Erythroblast (primary cell): ENCODE measurements around the gene CORO1C.

ENCODE experiments used
- GATA1 ChIP-seq: IDR thresholded peaks from 2 replicates; pipeline ENCODE4 v1.6.1; 2011; ENCODE audit warnings: low read depth, mild to moderate bottlenecking, control low read depth, low read length, moderate library complexity
- POLR2A ChIP-seq: IDR thresholded peaks from 2 replicates; pipeline ENCODE4 v1.6.1; 2011; ENCODE audit warnings: mild to moderate bottlenecking, low read length

DNA sequence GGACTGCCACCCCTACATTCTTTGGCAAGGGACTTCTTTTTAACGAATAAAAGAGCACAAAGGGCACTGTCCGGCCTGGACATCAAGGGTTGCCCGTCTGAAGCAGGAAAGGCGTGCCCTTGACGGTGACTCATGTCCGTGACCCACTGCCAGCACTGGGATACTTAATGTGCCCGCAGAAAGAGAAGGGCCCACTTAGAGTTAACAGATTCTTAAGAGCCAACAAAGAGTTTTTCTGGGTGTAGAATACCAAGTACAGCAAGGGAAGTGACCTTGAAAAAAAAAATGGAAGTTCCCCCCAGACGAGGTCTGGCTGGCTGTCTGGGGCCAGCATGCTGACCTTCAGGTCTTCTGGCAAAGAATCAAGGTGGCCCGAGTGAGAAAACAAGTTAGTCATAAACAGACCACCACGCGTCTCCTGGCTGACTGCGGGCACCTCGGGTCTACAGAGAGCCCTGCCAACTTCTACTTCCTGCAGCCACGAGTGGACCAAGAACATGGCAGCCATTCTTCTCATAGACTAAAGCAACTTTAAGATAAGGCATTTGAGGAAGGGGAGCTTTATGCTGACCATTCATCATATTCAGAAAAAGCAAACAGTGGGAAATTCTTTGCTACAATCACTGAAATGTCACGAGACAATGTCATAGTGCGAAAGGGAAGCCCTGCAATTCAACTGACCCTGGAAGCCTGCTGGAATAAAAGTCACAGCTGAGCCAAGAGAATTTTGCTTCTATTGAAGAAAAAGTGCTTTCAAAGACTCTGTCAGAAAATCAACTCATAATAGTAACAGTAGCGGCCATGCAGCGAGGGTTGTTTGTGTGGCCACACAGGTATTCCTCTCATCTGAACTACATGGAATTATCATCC is 87.1 kb downstream of the CORO1C start:
- TF ChIP-seq POLR2A (no peak), GATA1 (no peak)
